Measurements from ENCODE around the gene PRKAB1.

PRKAB1 gene

GRCh38 chr12:119714614-119715267 is 46.8 kb downstream of the PRKAB1 start:
- DNase-seq = no peak

- no peak for DNase-seq
These were observed 47.3 kb downstream of the PRKAB1 start for GRCh38 chr12:119715268-119715620.

DNA sequence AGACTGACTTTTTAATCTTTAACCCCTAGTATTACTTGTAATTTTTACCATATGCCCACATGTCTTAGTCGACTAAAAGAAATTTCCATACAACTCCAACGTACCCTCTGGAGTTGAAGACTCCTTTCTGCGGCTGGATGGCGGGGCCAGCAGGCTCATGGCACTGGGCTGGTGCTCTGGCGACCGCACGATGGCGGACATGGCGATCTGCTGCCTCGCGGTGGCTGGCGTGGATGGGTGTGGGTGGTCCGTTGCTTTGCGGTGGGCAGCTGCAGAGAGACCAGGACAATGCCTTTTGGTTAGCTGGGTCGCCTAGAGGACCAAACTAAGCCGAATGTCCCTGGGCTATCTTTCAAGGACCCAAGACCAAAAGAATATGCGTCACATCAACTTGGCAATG is 50.2 kb downstream of the PRKAB1 start:
- DNase-seq = no peak

DNA sequence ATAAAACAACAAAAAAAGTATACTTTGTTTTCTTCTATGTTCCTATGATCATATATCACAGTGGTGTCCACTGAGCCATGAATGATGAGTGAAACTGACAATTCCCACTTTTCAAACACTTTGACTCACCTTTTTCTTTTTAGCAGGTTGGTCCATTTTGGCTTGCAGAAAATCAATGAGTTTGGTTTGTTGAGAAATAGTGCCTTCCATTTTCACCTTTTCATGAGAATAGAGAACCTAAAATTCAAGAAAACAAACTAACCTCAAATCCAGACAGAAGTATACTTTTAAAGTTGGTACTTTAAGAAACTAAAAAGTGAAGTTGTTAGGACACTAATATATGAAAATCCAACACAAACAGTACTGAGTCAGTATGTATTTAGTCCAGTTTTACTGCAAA is 52.4 kb downstream of the PRKAB1 start:
- no peak for DNase-seq

DNA sequence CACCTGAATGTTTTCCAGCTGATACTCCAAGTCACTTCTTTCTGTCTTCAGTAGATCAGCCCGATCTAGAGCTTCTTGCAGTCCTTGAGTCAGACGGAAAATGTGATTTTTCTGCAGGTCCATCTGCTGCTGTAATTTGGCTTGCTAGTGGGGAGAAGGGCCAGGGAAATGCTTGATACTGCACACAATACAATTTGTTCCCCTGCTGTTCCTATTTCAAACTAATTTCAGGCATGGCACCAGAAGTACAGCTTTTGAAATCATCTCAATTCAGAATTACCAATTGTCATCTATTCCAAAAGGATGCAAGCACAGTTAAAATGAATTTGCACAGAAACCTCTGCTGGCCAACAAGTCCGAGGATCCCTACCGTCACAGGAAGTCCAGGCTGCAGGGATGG is 53.4 kb downstream of the PRKAB1 start:
- no peak for DNase-seq

- DNase-seq = no peak
These were observed 57.6 kb downstream of the PRKAB1 start for GRCh38 chr12:119725523-119725922.

GRCh38 chr12:119727600-119728443 is 59.9 kb downstream of the PRKAB1 start:
- DNase-seq = no peak

- DNase-seq = no peak
These were observed 60.5 kb downstream of the PRKAB1 start for GRCh38 chr12:119728444-119728745.

DNA sequence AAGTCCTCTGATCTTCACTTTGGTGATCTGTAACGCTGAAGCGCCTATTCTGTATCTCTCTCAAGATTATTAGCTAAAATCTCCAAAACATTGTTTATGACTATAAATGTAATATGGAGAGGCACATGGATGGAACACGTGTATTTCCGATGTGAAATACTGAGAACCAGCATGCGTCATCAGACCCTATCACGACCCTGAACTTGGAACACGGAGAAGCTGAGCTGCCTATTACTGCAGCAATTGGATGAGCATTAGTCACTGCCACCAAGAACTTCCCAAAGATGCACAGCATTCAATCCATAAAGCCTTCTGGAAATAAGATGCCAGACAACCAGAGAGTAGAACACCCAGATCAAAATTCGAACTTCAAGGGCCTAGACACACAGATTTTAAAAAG is 61.9 kb downstream of the PRKAB1 start:
- DNase-seq = no peak

GRCh38 chr12:119730381-119730780 is 62.4 kb downstream of the PRKAB1 start:
- DNase-seq = no peak

Measured in activated CD4-positive, alpha-beta T cell treated with anti-CD3 and anti-CD28 coated beads, Interleukin-10, Interleukin-2, amounts not matched to agents 100 ng/mL and 50 ng/mL, durations not matched to agents 16 hours and 8 hours (primary cell).